Measurements from ENCODE around the gene MORF4L1.

- no peak for TF ChIP-seq CTCF (IDR thresholded peaks at IDR 0.05)
- TF ChIP-seq POLR2A (IDR thresholded peaks at IDR 0.05), result no peak
Measured at GRCh38 chr15:78922527-78922926, 49.8 kb downstream of the MORF4L1 start.

Data from heart left ventricle (tissue), 13 donors.